K562 (cell line): Measurements from ENCODE around the gene GRPR. TPM values are rescaled to one million over a fixed set of nuclear protein-coding genes. Genes with fewer than 3 reads are reported as not detected.

Source experiments
- ATAC-seq: fragments of 200-7000 bp; cut with Tn5 transposase; 3 replicates; pipeline ENCODE4 v1.9.1; 2020; ENCODE audit warnings: moderate library complexity
- BruUV-seq: library from RNA; stranded (reverse); fragments of 400-500 nt; replicated peaks from 2 replicates; lab custom pipeline; 2021; lab: Mats Ljungman, UMichigan
- CTCF ChIA-PET: fragments of 300-600 bp; formaldehyde crosslinking; extraction: SDS; loops from one replicate; lab custom pipeline; 2021; ENCODE audit warnings: low intra/inter-chr PET ratio; lab: Yijun Ruan, JAX
- POLR2A ChIA-PET: fragments of 300-600, 350-650 bp; sonication (Branson Sonifier 250); formaldehyde crosslinking; extraction: SDS; loops from one replicate; lab custom pipeline; 2021; ENCODE audit warnings: antibody characterized with exemption, inconsistent platforms; lab: Yijun Ruan, JAX
- DNase-seq, 4 experiments: peaks; one replicate each; pipeline versions ENCODE4 v3.0.0 to v3.0.0-alpha.2; 2011 to 2018; ENCODE audit warnings: low spot score in 3 of 4, mixed read lengths in 3 of 4; ENCODE audit errors: extremely low read depth in 1 of 4
- FAIRE-seq: peaks from 2 replicates; lab custom pipeline; 2011; peaks lifted over from hg19 to GRCh38; lab: Jason Lieb, UNC
- H2AFZ ChIP-seq: 2 replicates; pipeline ENCODE4 v1.6.0; 2011; ENCODE audit warnings: low read depth, low read length, control low read depth, inconsistent platforms
- H3K27ac ChIP-seq: fragments of 200-600 bp; 3 replicates; pipeline ENCODE4 v1.8.0; 2011; ENCODE audit warnings: low read depth, mild to moderate bottlenecking, control low read depth, inconsistent platforms, low read length, moderate library complexity, mixed read lengths; ENCODE audit errors: extremely low read depth
- H3K27me3 ChIP-seq, 2 experiments: fragments of 300-600 bp in 1 of 2; 2 replicates in 1 of 2; 3 replicates in 1 of 2; pipeline versions ENCODE4 v1.6.0 to v1.8.0; 2011; ENCODE audit warnings: inconsistent platforms in 2 of 2, low read length in 2 of 2, mild to moderate bottlenecking in 1 of 2, mixed read lengths in 1 of 2, moderate library complexity in 1 of 2; ENCODE audit not compliant: control insufficient read depth in 2 of 2, insufficient read depth in 2 of 2
- H3K36me3 ChIP-seq: fragments of 300-600 bp; 3 replicates; pipeline ENCODE4 v1.8.0; 2011; ENCODE audit warnings: mild to moderate bottlenecking, low read length, inconsistent platforms; ENCODE audit not compliant: control insufficient read depth, insufficient read depth
- H3K4me1 ChIP-seq, 2 experiments: fragments of 200-600 bp in 1 of 2; replicated peaks in 1 of 2; 2 replicates in 1 of 2; 3 replicates in 1 of 2; pipeline versions ENCODE4 v1.5.1 to v1.8.0; 2011; ENCODE audit warnings: inconsistent platforms in 2 of 2, low read length in 2 of 2, mild to moderate bottlenecking in 1 of 2, mixed read lengths in 1 of 2, moderate library complexity in 1 of 2; ENCODE audit not compliant: control insufficient read depth in 2 of 2, insufficient read depth in 2 of 2
- H3K4me2 ChIP-seq: 2 replicates; pipeline ENCODE4 v1.6.1; 2011; ENCODE audit warnings: low read length, control low read depth, inconsistent platforms, mixed read lengths; ENCODE audit not compliant: insufficient read depth
- H3K4me3 ChIP-seq: fragments of 200-600 bp; sonication (generic), shearing (Covaris generic); 2 replicates; pipeline ENCODE4 v1.5.1; 2016; ENCODE audit warnings: control low read depth, inconsistent platforms
- H3K79me2 ChIP-seq: fragments of 200-600 bp; 3 replicates; pipeline ENCODE4 v1.8.0; 2011; ENCODE audit warnings: low read length, inconsistent platforms; ENCODE audit not compliant: control insufficient read depth, insufficient read depth
- H3K9ac ChIP-seq, 2 experiments: 2 replicates each; pipeline versions ENCODE4 v1.6.0 to v1.6.1; 2011; ENCODE audit warnings: low read depth in 2 of 2, low read length in 2 of 2, control low read depth in 1 of 2, inconsistent platforms in 1 of 2, mild to moderate bottlenecking in 1 of 2, mixed read lengths in 1 of 2; ENCODE audit not compliant: insufficient read depth in 1 of 2
- H3K9me1 ChIP-seq: one replicate; pipeline ENCODE4 v1.6.0; 2011; ENCODE audit warnings: inconsistent platforms, mild to moderate bottlenecking, low read length, moderate library complexity; ENCODE audit not compliant: control insufficient read depth, insufficient read depth
- H3K9me3 ChIP-seq: replicated peaks from 2 replicates; pipeline ENCODE4 v1.5.1; 2011; ENCODE audit warnings: low read depth, low read length, inconsistent platforms; ENCODE audit not compliant: control insufficient read depth, insufficient read depth
- H4K20me1 ChIP-seq: replicated peaks from 2 replicates; pipeline ENCODE4 v1.6.1; 2011; ENCODE audit warnings: low read length, inconsistent platforms, mixed read lengths; ENCODE audit not compliant: control insufficient read depth, insufficient read depth
- C11orf30 ChIP-seq: fragments of 450-650 bp; IDR thresholded peaks from 2 replicates; pipeline ENCODE4 v1.6.1; 2016; ENCODE audit warnings: low read depth, mild to moderate bottlenecking
- EZH2 ChIP-seq: IDR thresholded peaks from 2 replicates; pipeline ENCODE4 v1.6.1; 2012; ENCODE audit warnings: low read depth, mild to moderate bottlenecking, inconsistent platforms, low read length, borderline replicate concordance
- FOXM1 ChIP-seq, 2 experiments: fragments of 450-650 bp in 1 of 2; sonication (generic) in 1 of 2; formaldehyde crosslinking in 1 of 2; IDR thresholded peaks; 2 replicates each; pipeline versions ENCODE4 v1.6.1 to v1.9.0; 2017 to 2022; ENCODE audit warnings: low read depth in 2 of 2, mild to moderate bottlenecking in 2 of 2, missing genetic modification reagents in 1 of 2, moderate library complexity in 1 of 2
- KLF16 ChIP-seq: IDR thresholded peaks from 2 replicates; pipeline ENCODE4 v1.6.1; 2016; ENCODE audit warnings: antibody characterized with exemption
- RBM34 ChIP-seq: fragments of 200-400 bp; formaldehyde crosslinking; IDR thresholded peaks from 2 replicates; pipeline ENCODE4 v1.6.1; 2018; ENCODE audit warnings: low read length, borderline replicate concordance; ENCODE audit not compliant: insufficient read depth
- SMAD1 ChIP-seq: fragments of 150-350 bp; IDR thresholded peaks from 2 replicates; pipeline ENCODE4 v1.6.1; 2014; ENCODE audit warnings: low read length, low read depth; ENCODE audit not compliant: partially characterized antibody
- SNAPC5 ChIP-seq: fragments of 250-450 bp; sonication (Bioruptor Pico); IDR thresholded peaks from 2 replicates; pipeline ENCODE4 v1.8.0; 2021; ENCODE audit warnings: moderate library complexity, mild to moderate bottlenecking, inconsistent platforms
- ZNF140 ChIP-seq: fragments of 250-450 bp; sonication (Bioruptor Pico); IDR thresholded peaks from 2 replicates; pipeline ENCODE4 v1.8.0; 2021; ENCODE audit warnings: moderate library complexity, mild to moderate bottlenecking, inconsistent platforms
- ZNF263 ChIP-seq: sonication (generic); formaldehyde crosslinking; IDR thresholded peaks from 2 replicates; pipeline ENCODE4 v1.8.0; 2022; ENCODE audit warnings: mild to moderate bottlenecking, missing genetic modification reagents, borderline replicate concordance
- ZNF699 ChIP-seq: fragments of 250-450 bp; sonication (Bioruptor Pico); IDR thresholded peaks from 2 replicates; pipeline ENCODE4 v1.8.0; 2021; ENCODE audit warnings: mild to moderate bottlenecking, moderate library complexity; ENCODE audit not compliant: insufficient replicate concordance
- WGBS: fragments of 100-300 bp; shearing (Covaris generic); methylation state at CpG from one replicate; pipeline ENCODE4 v1.1.6; 2016; ENCODE audit warnings: low coverage, mixed read lengths; ENCODE audit not compliant: insufficient coverage; ENCODE audit errors: missing lambda C conversion rate; 5-methylcytosine and 5-hydroxymethylcytosine counted together
- in situ Hi-C: fragments of 300-500 bp; cut with MboI; formaldehyde crosslinking; loops from 4 replicates; pipeline ENCODE4 v1.15.0; 2018; ENCODE audit warnings: inconsistent platforms, mixed read lengths
- intact Hi-C: fragments of 100-400 bp; cut with micrococcal nuclease; formaldehyde crosslinking; loops from 2 replicates; pipeline ENCODE4 v1.14.2; 2022
- polyA plus RNA-seq, 8 experiments: library from polyadenylated mRNA; depleted of rRNA in 4 of 8; stranded (reverse) in 5 of 8; unstranded in 3 of 8; fragments of >200 nt; fragmentation: Nextera tagmentation in 2 of 8; fragmentation: Illumina TruSeq in 1 of 8; extraction: Ambion mirVana in 2 of 8; extraction: Trizol in 1 of 8; gene quantifications; 2 replicates each; pipeline versions ENCODE4 v1.2.1 to v1.2.3, GENCODE V29; 2011 to 2014; ENCODE audit warnings: inconsistent platforms in 1 of 8, missing spikeins in 1 of 8
- total RNA-seq, 7 experiments: library from RNA; depleted of rRNA in 6 of 7; stranded (reverse); fragments of >200 nt in 6 of 7; fragmentation: Illumina TruSeq in 2 of 7; extraction: Trizol in 2 of 7; gene quantifications; 2 replicates each; pipeline versions ENCODE4 v1.2.1 to v1.2.3, GENCODE V29; 2011 to 2021; ENCODE audit warnings: low replicate concordance in 1 of 7

GRPR gene
- total and polyA plus RNA-seq, 9 of the 15 experiments (the other 6 are each of a cell fraction or from before 2014, with no cell fraction given), result 0.06 to 0.11 TPM; not detected in 7

DNA sequence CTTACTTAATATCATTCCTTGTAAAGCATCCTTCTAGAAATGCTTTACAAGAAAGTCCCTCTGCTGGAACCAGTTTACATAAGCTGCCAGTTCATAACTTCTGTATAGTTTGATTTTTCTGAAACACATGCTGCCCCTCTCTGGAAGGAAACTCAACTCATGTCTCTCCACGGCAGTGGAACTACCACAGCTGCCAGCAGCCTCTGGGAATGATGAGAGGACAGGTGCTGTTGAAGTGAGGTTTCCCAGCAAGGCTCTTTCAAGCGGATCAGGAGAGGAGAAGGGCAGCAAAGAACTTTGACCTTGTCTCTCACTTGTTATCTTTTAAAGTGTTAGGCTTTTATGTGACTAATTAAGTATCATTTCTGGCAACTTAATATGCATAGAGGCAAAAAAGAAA, 7.3 kb downstream of the GRPR start:
- no TSS peak for BruUV-seq
- Histone ChIP-seq H3K9me3 (no peaks in the 10 kb centered on the region), H3K9me1 (peaks cover 3% of the 10 kb centered on the region), H3K4me3 (no peak overlapping the region), H4K20me1 (no peaks in the 10 kb centered on the region), H3K4me1 (no peaks in the 10 kb centered on the region), H2AFZ (no peak overlapping the region), H3K27ac (no peak overlapping the region), H3K79me2 (no peaks in the 10 kb centered on the region), H3K4me2 (no peak overlapping the region), H3K36me3 (no peaks in the 10 kb centered on the region), H3K9ac (no peak overlapping the region), H3K27me3 (no peaks in the 10 kb centered on the region)
- DNase-seq, result no peak
- no peak for ATAC-seq
- FAIRE-seq, result no peak
- TF ChIP-seq ZNF140 (CRISPR knock-in tag) (no peak), EZH2 (no peak), ZNF263 (no peak), C11orf30 (no peak)
- WGBS, result 6% methylated on average over 2 of the region's 2 CpGs
- ChIA-PET POLR2A (interaction anchor here (1.0 to 1.1 kb wide), 2 partner anchors 12 to 18 kb away, joined by 3 to 4 read pairs; no protein-coding TSS in a partner anchor), CTCF (no interaction called here)
- in situ Hi-C loops, result no loop called here
- intact Hi-C loops, result no loop called here

DNA sequence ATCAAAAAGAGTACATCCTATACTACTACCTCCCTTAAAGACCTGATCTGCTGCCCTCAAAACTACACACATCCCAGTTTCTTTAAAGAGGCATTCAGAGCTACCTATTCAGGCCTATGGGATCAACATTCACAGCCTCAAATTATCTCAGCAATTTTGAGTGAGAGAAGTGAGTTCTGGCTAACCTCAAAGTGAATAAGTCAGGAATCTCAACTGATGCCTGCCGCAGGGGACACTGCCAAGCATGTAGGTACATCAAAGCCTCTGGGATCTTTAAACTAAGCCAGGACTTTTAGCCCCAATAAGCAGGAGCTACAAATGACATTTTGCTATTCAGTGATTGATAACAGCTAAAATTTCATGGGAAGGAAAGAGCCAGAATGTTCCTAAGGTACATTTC, 11.6 kb downstream of the GRPR start:
- Histone ChIP-seq H3K4me2 (no peak overlapping the region), H3K27ac (no peak overlapping the region), H3K4me1 (no peaks in the 10 kb centered on the region), H3K27me3 (no peaks in the 10 kb centered on the region), H3K79me2 (no peaks in the 10 kb centered on the region), H3K9me1 (no peaks in the 10 kb centered on the region), H3K36me3 (no peaks in the 10 kb centered on the region), H3K9me3 (no peaks in the 10 kb centered on the region), H3K9ac (no peak overlapping the region), H2AFZ (no peak overlapping the region), H4K20me1 (no peaks in the 10 kb centered on the region), H3K4me3 (no peak overlapping the region)
- DNase-seq (no peak), ATAC-seq (no peak), FAIRE-seq (no peak)
- CTCF ChIA-PET, result no interaction called here
- 0% methylated on average over 1 of the region's 1 CpG for WGBS
- no peak for TF ChIP-seq SNAPC5 (CRISPR knock-in tag)
- no peak for TF ChIP-seq KLF16
- TF ChIP-seq ZNF699 (CRISPR knock-in tag), result no peak
- TF ChIP-seq FOXM1 (IDR thresholded peaks at IDR 0.05; ENCODE audit: low read depth), result no peak
- TF ChIP-seq FOXM1 (CRISPR knock-in tag; IDR thresholded peaks at IDR 0.05; ENCODE audit: low read depth), result no peak
- no peak for TF ChIP-seq RBM34
- no peak for TF ChIP-seq SMAD1
- POLR2A ChIA-PET, result no interaction called here
- BruUV-seq, result no TSS peak
- intact Hi-C loops (loop anchor here (5.0 kb wide), 1 partner anchor 373 kb away; no protein-coding TSS in a partner anchor), in situ Hi-C loops (no loop called here)
